ES-I3 (cell line): ENCODE data around the gene MACROH2A1.

ENCODE experiments used
- H3K36me3 ChIP-seq: 2 replicates; pipeline ENCODE4 v1.6.1; 2013; ENCODE audit warnings: mild to moderate bottlenecking, low read length, control low read depth, moderate library complexity; ENCODE audit not compliant: insufficient read depth
- H3K4me1 ChIP-seq: 2 replicates; pipeline ENCODE4 v1.6.1; 2013; ENCODE audit warnings: mild to moderate bottlenecking, control low read depth, low read length; ENCODE audit not compliant: insufficient read depth
- H3K9ac ChIP-seq: 2 replicates; pipeline ENCODE4 v1.6.1; 2013; ENCODE audit warnings: low read depth, mild to moderate bottlenecking, low read length, moderate library complexity
- H3K9me3 ChIP-seq: 2 replicates; pipeline ENCODE4 v1.6.1; 2013; ENCODE audit warnings: mild to moderate bottlenecking, low read length, moderate library complexity; ENCODE audit not compliant: control insufficient read depth, insufficient read depth

The MACROH2A1 gene

DNA sequence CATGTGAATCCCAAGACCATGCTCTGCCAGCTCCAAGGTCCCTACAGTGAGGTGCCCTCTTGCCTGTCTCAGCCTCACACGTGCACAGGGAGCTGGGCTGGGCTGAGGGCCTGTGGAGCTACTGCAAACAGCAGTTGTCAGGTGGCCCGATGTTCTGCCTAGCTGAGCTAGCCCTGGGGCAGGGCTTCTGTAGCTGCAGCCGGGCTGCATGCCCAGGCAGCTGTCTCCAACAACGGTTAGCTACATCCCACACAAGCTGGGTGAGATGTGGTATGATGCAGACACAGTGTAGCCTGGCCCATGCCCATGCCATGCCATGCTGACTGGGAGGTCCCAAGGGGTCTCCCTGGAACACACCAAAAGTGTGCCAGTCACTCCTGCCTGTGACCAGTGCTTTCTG is 62.0 kb downstream of the MACROH2A1 start:
- no peaks in the 10 kb centered on the region for H3K9me3 ChIP-seq
- H3K4me1 ChIP-seq: no peaks in the 10 kb centered on the region
- H3K36me3 ChIP-seq: no peaks in the 10 kb centered on the region; the same call in none of the 2 replicates
- no peak overlapping the region for H3K9ac ChIP-seq

DNA sequence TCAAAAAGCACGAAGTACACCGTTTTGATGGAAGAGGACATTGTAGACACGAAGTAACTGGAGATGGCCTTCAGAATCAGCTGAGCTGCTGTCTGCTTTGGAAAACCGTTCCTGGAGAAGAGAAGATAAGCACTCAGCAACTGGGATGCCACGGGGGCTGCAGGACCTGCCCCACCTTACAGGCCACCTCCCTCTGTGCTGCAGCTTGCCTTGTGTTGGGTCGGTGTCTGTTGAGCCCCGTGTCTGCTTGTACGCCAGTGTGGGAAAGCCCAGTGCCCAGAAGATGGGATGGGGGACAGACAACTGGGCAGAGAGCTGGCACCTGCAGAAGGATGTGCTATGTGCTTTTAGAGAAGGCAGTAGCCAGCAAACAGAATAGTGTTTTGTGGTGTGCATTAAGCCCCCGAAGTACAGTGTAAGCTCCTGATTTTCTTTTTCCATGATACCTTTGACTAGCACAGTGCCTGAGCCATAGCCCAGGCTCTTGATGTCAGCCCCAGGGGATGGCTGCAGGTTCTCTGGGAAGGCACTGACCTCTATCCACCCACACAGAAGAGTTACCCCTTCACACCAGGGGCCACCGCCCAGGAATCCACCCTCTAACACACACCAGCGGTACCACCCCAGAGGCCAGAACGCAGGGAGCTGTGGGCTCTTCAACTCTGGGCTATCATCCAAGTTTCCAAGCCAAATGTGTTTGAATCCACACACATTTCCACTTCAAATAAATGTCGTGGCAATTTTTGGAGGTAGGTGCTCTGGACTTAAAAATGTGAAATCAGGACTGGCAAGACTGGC is 63.8 kb downstream of the MACROH2A1 start:
- Histone ChIP-seq H3K4me1 (no peaks in the 10 kb centered on the region), H3K9ac (no peak overlapping the region), H3K36me3 (no peaks in the 10 kb centered on the region; the same call in none of the 2 replicates), H3K9me3 (no peaks in the 10 kb centered on the region)

DNA sequence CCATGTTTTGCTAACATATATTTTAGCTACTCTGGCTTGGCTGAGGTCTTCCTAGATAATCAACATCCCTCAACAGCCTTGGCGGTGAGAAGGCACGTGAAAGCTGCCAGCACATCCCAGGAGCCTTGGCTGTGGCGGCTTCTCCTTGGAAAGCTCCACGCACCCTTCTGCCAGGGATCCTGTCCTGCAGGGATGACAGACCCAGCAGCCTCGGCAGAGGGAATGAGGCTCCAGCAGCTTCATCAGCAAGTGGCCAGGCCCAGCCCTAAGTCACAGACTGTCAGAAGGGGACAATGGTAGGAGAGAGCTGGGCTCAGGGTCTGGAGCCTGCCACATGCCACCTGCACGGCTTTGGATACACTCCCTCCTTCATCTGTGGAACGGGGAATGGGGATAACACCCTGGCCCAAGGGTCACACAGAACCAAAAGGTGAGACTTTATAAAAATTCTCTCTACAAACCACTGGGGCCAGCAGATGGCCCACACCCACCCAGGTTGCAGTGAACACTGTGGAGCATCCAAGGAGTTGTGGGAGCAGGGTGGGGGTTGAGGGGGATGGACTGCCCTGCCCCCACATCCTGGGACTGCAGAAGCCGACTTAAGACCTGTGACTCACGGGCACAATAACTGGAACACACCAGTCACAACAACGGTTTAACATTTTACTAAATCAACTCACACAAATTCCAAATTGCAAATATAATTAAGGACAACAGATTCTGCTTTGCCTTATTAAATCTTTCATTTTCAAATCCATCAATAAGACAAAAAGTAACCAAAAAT is 65.1 kb downstream of the MACROH2A1 start:
- no peak overlapping the region for H3K9ac ChIP-seq
- no peaks in the 10 kb centered on the region; the same call in 1 of the 2 replicates for H3K36me3 ChIP-seq

DNA sequence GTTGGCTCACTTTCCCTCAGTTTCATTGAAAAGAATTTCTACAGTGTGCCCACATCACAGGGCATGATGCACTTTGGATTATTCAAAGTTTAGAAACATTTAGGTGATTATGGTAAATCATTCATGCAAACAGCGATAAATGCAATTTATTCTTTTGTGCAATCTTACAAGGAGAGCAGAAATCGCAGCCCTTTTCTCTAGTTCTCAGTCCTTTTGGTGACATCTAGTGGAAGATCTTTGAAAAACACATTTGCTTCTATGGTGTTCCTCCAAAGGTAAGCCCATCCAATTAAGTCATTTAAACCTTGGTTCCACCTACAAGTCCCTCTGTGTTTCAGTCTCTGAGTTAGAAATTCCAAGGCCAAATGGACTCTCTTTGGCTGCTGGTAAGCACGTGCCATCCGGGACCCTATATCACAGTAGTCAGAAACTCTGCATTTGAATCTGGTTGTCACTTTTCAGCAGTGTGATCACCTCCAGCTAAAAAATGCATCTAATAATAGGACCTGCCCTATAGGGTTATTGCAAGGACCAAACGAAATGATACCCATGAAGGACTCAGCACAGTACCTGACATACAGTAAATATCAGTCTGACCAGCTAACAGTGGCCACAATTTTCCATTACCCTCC is 66.4 kb downstream of the MACROH2A1 start:
- no peaks in the 10 kb centered on the region for H3K9me3 ChIP-seq
- no peak overlapping the region for H3K9ac ChIP-seq
- H3K36me3 ChIP-seq: no peaks in the 10 kb centered on the region; the same call in 1 of the 2 replicates
- no peaks in the 10 kb centered on the region for H3K4me1 ChIP-seq

More for the DNA sequence above, 65.1 kb downstream of the MACROH2A1 start:
- Histone ChIP-seq H3K4me1 (no peaks in the 10 kb centered on the region), H3K9me3 (no peaks in the 10 kb centered on the region)

DNA sequence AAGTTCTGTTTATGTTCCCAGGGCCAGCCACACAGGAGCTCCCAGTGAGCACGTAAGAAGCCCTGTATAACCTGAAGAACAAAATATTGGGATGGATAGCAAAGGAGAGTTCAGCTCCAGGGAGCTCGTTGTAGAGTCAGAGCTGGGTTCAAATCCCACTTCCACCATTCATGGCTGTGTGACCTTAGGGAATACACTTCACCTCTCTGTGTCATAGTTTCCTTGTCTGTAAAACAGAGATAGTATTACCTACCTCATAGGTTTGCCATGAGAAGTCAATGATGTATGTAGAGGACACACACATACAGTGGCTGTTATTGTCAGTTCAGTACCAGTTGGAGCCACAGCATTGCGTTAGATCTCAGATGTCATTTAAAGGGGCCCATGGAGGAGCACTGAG is 67.4 kb downstream of the MACROH2A1 start:
- no peaks in the 10 kb centered on the region; the same call in 1 of the 2 replicates for H3K36me3 ChIP-seq

DNA sequence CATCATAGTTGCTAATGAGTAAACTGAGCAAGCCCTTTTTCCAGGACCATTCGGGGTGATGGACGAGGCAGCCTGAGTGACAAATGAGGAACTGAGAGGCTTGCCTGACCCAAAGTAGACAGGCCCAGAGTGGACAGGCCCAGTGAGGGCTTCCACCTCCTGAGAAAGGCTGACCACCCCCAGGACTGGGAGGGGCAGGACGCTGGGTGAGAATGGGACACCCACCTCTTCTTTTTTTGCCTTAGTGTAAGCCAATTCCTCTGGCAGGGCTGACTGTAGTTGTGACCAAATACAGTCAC is 68.3 kb downstream of the MACROH2A1 start:
- Histone ChIP-seq H3K9ac (no peak overlapping the region), H3K36me3 (no peaks in the 10 kb centered on the region)

More for the DNA sequence above, 67.4 kb downstream of the MACROH2A1 start:
- no peaks in the 10 kb centered on the region for H3K4me1 ChIP-seq
- no peaks in the 10 kb centered on the region for H3K9me3 ChIP-seq
- H3K9ac ChIP-seq: no peak overlapping the region

DNA sequence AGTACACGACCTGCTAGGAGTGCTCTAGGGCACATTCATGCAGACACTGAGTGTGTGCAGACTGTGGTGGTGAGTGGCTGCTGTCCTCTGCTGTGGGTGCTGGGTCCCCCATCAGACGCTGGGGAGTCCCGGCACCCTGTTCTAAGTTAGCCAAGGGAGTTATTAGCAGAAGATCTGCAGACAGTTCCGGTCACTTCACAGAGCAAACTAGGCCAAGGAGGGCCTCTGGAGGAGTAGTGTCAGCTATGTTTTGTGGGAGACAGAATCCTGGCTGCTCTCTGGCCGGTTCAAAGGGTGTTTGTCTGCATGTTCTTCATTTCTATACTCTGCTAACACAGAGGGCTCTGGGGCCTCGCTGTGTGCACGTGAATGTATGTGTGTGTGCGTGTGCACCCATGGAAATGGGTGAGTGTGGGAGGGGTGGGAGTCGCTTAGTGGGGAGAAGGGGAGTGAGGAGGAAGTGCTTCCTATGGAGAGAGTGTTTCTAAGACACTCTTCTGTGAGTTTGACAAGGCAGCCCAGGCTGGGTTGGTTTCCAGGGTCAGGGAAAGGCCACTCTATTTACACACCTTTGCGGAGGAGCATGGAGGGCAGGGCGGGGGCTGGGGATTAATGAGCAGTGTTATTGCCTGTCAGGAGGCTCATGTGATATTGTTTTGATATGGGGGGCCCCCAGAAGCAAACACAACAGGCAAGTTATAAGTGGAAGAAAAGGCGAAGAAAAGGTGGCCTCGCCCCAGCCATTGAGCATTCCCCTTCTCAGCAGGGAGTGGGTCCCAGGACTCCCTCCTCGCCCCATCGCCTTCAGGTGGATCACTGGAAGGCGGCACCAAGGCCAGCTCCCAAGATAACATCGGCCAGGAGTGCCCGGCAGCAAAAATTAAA is 68.9 kb downstream of the MACROH2A1 start:
- Histone ChIP-seq H3K9ac (no peak overlapping the region), H3K4me1 (no peaks in the 10 kb centered on the region), H3K36me3 (no peaks in the 10 kb centered on the region), H3K9me3 (no peaks in the 10 kb centered on the region)

More for the DNA sequence above, 68.3 kb downstream of the MACROH2A1 start:
- no peaks in the 10 kb centered on the region for H3K9me3 ChIP-seq
- no peaks in the 10 kb centered on the region for H3K4me1 ChIP-seq

DNA sequence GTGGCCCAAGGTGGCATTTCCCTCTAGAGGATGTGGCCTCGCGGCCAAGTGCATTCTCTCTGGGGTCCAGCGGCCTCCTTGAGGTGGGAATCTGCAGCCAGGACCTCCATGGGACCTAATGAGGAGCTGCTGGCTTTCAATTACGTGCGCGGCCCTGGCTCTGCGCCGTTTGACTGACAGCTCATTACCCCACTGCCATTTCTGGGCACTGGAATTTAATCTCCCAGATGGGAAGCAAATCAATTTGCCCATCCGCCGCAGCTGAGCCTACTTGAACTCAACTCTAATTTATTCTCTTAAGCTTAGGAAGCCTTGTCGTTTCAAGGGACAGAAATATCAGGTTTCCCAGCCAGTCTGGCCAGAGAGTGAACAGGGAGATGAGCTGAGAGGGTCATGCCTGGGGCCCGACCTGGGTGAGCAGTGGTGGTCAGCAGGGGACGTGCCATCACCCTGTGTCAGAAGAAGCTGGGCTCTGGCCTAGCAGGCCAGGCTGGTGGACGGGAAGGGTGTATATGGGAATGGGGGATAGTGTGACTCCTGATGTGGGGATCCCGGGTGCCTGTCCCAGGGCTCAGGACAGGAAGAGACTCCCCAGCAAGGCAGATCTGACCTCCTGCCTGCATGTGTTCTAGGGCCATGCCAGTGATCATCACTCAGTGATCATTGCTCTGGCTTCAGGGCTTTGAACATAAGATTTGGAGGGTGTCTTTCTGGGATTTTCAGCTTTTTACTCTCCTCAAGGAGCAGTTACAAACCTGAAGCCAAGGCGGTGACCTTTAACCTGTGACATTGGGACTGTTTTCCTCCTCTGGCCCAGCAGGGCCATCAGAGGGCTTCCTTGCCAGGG is 69.7 kb downstream of the MACROH2A1 start:
- H3K9ac ChIP-seq: no peak overlapping the region
- no peaks in the 10 kb centered on the region for H3K9me3 ChIP-seq
- no peaks in the 10 kb centered on the region for H3K4me1 ChIP-seq
- no peaks in the 10 kb centered on the region for H3K36me3 ChIP-seq

DNA sequence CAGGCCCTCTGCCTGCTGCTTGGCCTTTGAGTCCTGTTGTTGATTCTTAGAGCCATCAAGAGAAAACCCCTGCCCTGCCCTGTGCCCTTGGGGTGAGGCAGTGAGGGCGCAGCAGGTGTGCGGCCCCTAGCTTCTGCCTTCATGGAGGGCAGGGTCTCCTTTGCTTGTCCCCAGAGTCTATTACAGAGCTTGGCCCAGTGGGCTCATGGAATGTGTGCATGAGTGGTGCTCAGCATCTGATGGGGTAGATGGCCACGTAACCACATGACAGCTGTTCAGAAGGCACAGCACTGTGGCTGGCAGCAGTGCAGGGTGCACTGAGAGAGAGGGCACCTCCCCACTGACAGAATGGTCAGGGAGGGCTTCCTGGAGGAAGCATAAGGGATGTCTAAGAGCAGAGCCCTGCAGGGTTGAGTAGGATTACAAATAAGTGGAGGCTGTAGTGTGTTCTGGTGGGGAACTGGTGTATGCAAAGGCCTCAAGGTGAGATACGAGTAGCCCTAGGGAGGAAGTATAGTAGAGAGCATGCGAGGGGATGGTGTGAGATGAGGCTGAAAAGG is 70.8 kb downstream of the MACROH2A1 start:
- no peaks in the 10 kb centered on the region for H3K9me3 ChIP-seq
- no peak overlapping the region for H3K9ac ChIP-seq
- H3K36me3 ChIP-seq: no peaks in the 10 kb centered on the region
- H3K4me1 ChIP-seq: no peaks in the 10 kb centered on the region

DNA sequence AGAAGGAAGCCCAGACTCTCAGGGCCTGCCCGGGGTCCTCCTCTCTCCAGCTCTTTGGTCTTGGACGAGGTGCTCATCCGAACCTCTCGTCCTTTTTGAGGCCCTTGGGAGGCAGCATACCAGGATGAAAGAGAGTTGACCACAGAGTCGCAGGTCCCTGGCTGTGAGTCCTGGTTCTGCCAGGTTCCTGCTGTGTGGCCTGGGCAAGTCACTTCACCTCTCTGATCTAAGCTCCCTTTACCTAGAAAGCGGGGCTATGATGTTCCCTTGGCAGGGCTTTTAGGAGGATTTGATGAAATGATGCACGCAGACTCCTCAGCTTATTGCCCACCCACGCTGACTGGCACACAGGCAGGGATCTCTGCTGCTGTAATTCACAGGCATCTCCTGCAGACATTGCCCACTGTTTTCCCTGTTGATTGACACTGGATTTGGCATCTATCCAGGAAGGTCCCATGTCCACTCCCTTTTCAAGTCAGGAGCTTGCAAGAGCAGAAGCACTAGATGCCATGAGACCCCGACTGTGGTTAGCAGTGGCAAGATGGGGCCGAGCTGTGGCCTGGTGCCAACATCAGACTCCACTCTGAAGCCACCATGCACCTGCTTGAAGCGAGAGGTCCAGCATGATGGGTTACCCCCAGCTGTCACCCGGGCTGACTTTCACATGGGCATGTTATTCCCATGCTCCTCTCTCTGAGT is 71.5 kb downstream of the MACROH2A1 start:
- H3K36me3 ChIP-seq: no peaks in the 10 kb centered on the region
- no peaks in the 10 kb centered on the region for H3K4me1 ChIP-seq
- no peak overlapping the region for H3K9ac ChIP-seq
- H3K9me3 ChIP-seq: no peaks in the 10 kb centered on the region

DNA sequence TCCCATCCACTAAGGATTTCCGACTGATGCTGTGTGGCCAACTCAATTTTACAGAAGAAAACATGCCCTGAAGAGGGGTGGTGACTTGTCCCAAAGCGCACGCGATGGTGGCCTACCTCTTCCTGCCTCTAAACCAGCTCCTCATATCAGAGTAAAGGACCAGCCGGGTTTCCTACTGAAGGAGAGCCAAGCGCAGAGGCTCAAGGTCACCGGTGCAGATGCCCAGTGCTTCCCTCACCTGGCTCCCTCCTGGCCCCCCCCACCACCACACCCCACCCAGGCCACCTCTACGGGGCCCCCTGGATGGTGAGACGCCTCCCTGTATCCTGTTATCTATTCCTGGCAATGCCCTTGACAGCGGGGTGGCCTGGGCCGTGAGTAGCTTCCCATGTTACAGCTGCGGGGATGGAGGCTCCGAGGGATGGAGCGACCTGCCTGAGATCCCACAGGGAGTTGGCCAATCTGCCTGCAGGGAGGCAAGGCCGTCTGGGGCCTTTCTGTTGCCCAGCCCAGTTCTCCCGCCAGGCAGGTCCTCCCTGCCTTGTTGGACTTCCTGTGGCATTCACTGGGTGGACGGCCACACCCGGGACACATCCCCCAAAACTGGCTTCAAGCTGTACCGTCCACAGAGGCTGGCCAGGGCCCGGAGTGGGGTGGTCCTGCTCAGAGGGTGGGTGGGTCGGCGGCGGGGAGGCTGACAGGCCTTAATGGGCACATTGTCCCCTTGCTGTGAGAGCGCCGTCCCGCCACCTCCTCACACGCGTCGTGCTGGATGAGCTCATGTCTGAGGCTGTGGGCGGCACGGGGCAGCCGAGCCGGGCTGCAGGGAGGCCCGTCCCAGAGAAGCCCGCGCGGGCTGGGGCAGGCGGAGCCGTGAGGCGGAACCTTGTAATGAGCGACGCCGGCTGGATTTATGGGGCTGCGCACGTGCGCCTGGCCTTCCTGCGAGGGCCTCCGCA is 72.5 kb downstream of the MACROH2A1 start:
- Histone ChIP-seq H3K36me3 (no peaks in the 10 kb centered on the region), H3K4me1 (no peaks in the 10 kb centered on the region), H3K9me3 (no peaks in the 10 kb centered on the region), H3K9ac (no peak overlapping the region)
